COLO668 (cell line): ENCODE results near the gene USP22.

Experiments used
- DNase-seq: peaks from one replicate; lab custom pipeline; 2025; ENCODE audit not compliant: unreplicated experiment; lab: John Stamatoyannopoulos, UW

The USP22 gene

GRCh38 chr17:21002309-21003006 is 40.4 kb downstream of the USP22 start:
- no peak for DNase-seq

DNA sequence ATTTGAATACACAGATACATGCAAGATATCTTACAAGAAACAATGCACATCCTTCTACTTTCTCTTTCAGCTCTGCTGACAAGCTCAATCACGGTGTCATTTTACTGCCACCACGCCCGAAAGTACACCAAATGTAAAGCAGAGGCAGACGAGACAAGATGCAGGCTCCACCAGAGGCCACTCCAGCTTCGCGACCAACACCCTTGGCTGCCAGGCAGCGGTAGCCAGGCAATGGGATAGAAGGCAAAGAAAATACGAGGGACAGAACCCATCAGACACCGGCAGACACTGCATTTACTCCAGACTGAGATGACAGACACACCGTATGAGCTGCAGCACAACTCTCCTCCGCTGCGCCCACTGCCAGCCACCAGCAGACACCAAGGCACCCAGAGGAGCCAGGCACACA is 41.0 kb downstream of the USP22 start:
- DNase-seq = peak; percentile 6

- no peak for DNase-seq
Observed at GRCh38 chr17:21001111-21001812, 41.5 kb downstream of the USP22 start.

DNA sequence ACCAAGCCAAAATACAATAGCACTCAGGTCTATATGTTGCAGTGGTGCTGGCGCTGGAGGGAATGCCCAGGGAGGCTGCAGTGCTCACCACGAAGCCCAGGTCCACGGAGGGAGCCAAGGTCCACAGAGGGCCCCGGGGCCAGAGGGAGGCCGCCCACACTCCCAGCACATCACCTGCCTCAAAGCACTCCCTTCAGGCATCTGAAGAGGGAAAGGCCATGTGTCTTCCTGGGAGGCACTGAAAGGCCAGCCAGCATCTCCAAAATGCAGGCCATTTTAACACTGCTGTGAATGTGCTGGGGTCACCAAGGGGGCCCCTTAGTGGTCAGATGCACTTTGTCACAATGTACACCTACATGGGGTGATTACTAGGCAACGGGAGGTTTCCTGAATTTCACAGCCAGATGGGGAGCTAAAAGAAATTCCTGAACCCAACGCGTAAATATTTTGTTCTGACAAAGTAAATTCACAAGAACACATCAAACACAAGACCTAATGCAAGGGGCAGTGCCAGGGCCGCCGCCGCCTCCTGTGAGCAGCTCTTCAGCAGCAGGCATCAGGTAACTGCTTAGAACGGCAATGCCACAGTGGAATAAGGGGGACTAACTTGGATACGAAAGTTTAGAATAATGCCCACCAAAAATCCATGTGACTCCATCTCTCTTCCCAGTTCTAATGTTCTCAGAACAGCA is 42.8 kb downstream of the USP22 start:
- no peak for DNase-seq

DNA sequence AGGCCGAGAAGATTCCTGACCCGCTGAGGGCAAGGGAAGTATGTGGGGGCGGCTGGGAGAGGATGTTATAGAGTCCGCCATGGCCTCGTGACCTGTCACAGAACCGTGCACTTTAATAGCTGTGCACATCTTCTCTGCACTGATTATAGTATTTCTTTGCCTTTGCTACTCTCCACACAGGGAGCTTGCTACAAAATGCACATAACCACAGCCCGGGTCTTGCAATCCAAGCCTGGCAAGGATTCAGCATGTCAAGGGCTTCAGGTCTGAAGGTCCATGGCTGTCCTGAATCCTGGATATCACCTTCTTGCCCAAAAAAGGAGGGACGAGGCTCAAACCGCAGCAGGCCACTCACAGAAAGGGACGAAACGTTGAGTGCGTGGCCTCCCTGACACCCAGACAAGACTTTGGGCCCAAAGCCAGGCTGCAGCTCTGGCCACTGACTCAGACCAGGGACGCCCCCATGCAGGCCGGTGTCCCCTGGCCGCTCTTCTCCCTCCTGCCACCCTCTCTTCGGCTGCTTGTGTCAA is 43.7 kb downstream of the USP22 start:
- DNase-seq = no peak

DNA sequence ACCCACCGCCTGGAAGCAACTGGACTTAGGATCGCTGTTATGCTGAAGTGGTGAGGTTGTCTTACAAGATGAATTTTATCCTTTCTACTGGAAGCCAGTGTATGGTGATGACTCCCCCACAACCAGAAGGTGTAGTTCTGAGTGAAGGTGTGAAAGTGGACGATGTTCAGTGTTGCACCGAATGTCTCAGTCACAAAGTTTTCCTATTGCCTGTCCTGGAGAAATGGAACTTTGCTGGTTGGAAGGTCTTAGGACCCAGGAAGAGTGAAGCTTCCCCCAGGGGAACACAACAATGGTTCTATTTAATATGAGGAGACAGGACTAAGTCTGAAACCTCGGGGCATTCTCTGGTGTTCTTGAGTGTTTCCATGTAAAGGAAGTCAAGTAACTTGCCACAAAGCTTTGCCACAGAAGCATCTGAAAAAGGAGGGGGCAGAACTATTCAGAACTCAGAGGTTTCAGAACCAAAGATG is 44.2 kb downstream of the USP22 start:
- DNase-seq = no peak

DNA sequence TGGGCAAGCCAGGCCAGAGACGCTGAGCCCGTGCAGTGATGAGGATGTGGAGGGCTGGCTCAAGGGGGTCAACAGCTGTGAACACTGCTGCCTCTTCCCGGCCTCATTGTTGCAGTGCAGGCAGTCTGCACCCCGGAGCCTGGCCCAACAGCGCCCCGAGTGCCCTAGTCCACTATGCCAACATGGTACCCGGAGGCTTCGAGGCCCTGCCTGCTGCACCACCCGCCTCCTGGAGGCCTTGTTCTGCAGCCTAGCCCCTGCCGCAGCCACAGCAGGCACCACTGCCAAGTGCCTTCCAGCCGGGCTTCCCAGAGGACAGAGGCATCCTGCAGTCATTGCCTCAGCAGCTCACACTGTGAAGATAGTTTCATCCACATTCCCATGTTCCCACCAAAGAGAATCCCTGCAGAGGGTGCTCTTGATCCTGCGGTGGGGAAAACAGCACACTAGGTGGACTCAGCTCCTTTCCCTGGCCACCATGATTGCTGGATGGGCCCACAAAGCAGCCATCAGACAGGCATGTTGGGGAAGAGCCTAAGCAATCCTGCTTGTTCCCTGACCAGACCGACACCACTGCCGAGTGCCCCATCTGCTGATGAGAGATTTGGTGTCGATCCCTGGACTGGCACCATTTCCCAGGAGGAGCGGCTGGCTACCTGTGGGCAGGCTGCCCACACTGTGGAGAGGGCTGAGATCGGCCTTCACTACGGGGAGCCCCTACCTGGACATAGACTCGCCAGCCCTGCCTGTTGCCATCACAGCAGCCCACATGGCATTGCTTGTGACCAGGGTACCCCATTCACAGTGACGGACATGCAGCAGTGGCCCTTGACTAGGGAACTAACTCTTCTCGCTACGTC is 44.9 kb downstream of the USP22 start:
- no peak for DNase-seq

- DNase-seq = no peak
Observed at GRCh38 chr17:20996724-20997615, 45.8 kb downstream of the USP22 start.

DNA sequence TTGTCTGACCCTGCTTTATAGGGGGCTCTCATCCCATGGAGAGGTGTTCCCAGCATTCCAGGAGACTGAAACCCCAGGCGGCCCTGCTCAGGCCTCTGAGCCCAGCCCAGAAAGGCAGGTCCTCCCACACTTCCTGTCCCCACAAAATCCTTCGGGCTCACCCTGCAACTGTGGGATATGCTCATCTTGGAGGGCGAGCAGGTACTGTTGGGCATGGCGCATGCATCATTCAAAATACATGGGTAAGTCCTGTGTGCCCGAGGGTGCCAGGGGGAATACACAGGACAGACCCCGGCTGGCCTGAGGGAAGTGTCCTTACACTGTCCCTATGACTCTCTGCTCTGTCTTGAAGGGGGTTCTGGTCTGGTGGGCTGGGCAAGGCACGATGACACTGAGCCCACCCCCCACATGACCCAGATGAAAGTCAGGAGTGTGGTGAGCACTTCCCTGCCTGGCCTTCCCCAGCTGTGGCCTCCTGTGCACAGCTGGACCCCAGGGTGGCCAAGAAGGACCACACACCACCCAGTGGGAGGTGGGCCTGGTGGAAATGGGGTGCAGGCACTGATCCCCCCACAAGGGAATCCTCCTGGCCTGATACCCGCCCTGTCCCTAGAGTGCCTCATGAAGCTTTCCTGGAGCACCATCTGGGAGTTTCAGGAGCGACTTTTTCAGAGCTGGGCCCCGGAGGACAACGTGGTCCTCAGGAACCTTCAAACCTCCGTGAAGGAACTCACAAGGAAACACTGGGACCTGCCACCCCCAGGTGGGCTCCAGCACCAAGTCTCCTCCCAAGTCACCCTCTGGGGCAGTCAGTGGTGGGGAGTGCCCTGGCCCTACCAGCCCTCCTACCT is 46.7 kb downstream of the USP22 start:
- DNase-seq = no peak

DNA sequence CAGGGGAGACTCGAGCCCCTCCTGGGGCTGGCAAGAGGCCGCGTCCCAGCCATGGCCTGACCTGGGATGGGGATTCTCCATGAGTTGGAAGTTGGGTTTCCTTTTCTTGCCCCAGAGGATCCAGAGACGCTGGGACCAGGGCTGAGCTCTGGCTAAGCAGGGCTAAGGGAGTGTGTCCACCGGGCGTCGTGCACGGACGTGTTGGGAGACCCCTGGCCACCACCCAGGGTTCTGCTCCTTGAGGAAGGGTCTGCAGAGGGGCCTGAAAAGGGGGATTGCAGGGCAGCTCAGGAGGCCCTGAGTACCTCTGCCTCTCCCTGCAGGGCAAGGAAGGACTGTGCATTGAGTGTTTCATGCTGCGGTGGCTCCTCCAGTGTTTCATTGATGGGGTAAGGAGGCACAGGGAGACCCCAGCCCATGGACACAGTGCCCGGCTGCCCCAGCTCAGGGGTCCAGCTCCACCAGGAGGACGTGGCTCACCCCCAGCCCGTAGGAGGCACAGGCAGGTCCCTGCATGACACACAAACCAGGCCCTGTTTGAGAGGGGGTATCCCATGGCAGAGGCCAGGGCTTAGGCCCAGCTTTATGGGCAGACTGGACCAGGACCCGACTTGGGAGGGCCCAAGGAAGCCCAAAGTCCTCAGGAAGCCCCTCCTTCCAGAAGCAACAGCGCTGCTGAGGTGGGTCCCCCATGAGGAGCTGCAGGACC is 47.5 kb downstream of the USP22 start:
- no peak for DNase-seq

DNA sequence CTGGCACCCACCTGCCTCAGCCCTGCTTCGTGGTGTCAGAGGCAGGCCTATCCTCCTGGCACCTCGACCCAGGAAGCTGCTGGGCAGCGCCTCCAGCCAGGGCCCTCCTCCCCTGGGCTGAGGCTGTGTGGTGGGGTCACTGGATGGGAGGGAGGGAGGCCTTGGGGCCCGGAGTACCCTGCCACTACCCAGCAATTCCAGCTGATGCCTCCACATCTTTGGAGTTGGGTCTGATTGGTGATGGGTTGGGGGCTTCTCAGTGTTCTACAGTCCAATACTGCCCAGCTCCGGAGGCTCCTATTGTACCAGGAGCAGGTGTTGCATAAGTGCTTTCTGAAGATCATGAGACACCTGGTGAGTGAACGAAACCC is 48.0 kb downstream of the USP22 start:
- no peak for DNase-seq

GRCh38 chr17:20993863-20994778 is 48.7 kb downstream of the USP22 start:
- DNase-seq = no peak

DNA sequence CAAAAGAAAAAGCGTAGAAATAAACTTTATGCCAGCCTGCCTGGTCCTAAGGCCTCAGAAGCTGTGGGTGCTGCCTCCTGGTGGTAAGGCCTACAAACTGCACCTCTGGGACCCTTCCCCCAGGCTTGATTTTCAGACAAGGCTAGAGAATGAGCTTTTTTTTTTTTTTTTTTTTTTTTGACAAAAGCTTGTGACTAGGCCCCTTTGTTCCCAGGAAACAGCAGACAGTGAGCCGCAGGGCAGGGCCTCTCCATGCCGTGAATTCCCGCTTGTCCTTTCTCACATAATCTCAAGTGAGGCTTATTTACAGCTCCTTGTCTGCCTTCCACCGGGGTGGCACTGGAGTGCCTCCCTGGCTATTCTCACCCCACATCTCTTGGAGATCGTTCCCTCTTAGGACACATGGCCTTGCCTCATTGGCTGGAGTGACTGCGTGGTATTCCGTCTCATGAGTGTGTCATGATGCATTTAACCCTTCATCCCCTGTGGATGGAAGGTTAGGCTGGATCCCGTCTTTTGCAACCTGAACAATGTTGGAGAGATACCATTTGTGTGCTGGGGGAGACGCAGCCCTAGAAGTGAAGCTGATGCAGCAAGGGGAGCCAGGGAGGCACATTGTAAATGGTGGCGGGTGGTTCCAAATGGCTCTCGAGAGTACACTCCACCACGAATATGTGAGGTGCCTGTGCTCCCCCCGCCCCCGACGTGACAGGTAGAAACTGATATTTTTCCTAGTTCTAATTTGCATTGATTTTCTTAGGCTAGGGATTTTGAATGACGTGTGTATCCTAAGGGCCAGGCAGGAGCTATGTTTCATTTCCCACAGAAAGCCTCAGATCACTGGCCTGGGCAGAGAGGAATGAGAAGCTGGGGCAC is 49.6 kb downstream of the USP22 start:
- DNase-seq = peak; percentile 39

GRCh38 chr17:20992416-20992815 is 50.4 kb downstream of the USP22 start:
- DNase-seq = no peak

GRCh38 chr17:20991276-20992037 is 51.4 kb downstream of the USP22 start:
- no peak for DNase-seq
